ENCODE measurements around the gene COPZ1. TPM values are rescaled to one million over a fixed set of nuclear protein-coding genes. Genes with fewer than 3 reads are reported as not detected.

COPZ1 gene
- total and polyA plus RNA-seq, 9 of the 15 experiments (the other 6 are each of a cell fraction or from before 2014, with no cell fraction given): 137 to 487 (median 233) TPM

- TF ChIP-seq IFI16 (CRISPR knock-in tag; IDR thresholded peaks at IDR 0.05): no peak
- TF ChIP-seq NFE2L1 (tag; IDR thresholded peaks at IDR 0.05; ENCODE audit: borderline replicate concordance, low read depth): no peak
- no peak for TF ChIP-seq SMARCA5 (IDR thresholded peaks at IDR 0.05)
- TF ChIP-seq GTF2F1 (IDR thresholded peaks at IDR 0.05; ENCODE audit: low read depth, low read length): no peak
- TF ChIP-seq GTF2E2 (tag; IDR thresholded peaks at IDR 0.05): no peak
- TF ChIP-seq U2AF1 (optimal IDR thresholded peaks at IDR 0.05; ENCODE audit: low read depth, low read length): no peak
- peak; percentile 91 for TF ChIP-seq ZKSCAN1 (IDR thresholded peaks at IDR 0.05; ENCODE audit: low read depth, low read length)
- no peak for TF ChIP-seq PRMT5 (CRISPR knock-in tag; IDR thresholded peaks at IDR 0.05)
- TF ChIP-seq MTA2 (IDR thresholded peaks at IDR 0.05; ENCODE audit: low read depth): peak; percentile 95
- TF ChIP-seq HMBOX1 (IDR thresholded peaks at IDR 0.05): peak; percentile 84
- no peak for TF ChIP-seq CEBPZ (IDR thresholded peaks at IDR 0.05; ENCODE audit: borderline replicate concordance, low read depth, low read length)
- TF ChIP-seq ZNF431 (CRISPR knock-in tag; IDR thresholded peaks at IDR 0.05): no peak; the same call in 1 of the 2 replicates
- TF ChIP-seq CBX1 (IDR thresholded peaks at IDR 0.05; ENCODE audit: low read depth): peak; percentile 53; the same call in 1 of the 2 replicates
- no peak for TF ChIP-seq ZNF512 (tag; IDR thresholded peaks at IDR 0.05)
- no peak for TF ChIP-seq ZNF280B (CRISPR knock-in tag; IDR thresholded peaks at IDR 0.05)
- TF ChIP-seq MAFG (tag; conservative IDR thresholded peaks at IDR 0.05): 0 out of 2 replicates have a peak, but pooled peaks have one; percentile 8
- TF ChIP-seq FOXA1 (IDR thresholded peaks at IDR 0.05; ENCODE audit: borderline replicate concordance): no peak
- TF ChIP-seq KLF13 (tag; IDR thresholded peaks at IDR 0.05; ENCODE audit: borderline replicate concordance, low read depth): peak; percentile 61; the same call in 1 of the 2 replicates
- peak in 1 of 2 experiments; percentile 91; a peak in 2 of 4 replicates for TF ChIP-seq ZNF639 (CRISPR knock-in tag; conservative IDR thresholded peaks at IDR 0.05 in 1 of 2, IDR thresholded peaks at IDR 0.05 in 1 of 2)
These were observed 20.6 kb upstream of the COPZ1 start (continued) for GRCh38 chr12:54304187-54304810.
